Dermis microvascular lymphatic vessel endothelial cell (primary cell): Measurements from ENCODE around the gene TSSC4. TPM values are rescaled to one million over a fixed set of nuclear protein-coding genes. Genes with fewer than 3 reads are reported as not detected.

Experiments
- DNase-seq, 2 donors: peaks; one replicate each; pipeline versions ENCODE4 v3.0.0 to v3.0.0-alpha.2; 2010; ENCODE audit warnings: low read depth in 2 of 2
- total RNA-seq: library from RNA; depleted of rRNA; stranded (reverse); fragments of >200 nt; gene quantifications from 2 replicates; pipeline ENCODE4 v1.2.1, GENCODE V29; 2014

Gene TSSC4
- total RNA-seq, 1 donor from 2014 or later: 43.5 TPM

DNA sequence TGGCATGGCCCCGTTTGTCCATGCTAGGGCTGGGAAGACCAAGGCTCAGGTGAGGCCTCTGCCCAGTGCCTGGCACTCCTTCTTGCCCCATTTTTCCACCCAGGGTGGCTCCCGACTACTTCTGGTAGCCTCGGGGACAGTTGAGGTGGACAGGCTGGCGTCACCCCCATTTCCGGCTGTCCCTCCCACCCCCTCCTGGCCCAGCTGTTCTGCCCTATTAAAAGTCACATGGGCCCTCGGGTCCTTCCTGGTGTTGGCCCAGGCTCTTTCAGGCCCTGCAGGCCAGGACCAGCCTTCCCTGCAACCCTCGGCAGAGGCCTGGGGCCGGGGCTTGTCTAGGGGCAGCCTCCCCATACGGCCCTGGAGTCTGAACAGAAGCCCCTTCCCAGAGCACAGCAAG lies 14.0 kb upstream of the TSSC4 start:
- no peak for DNase-seq

DNA sequence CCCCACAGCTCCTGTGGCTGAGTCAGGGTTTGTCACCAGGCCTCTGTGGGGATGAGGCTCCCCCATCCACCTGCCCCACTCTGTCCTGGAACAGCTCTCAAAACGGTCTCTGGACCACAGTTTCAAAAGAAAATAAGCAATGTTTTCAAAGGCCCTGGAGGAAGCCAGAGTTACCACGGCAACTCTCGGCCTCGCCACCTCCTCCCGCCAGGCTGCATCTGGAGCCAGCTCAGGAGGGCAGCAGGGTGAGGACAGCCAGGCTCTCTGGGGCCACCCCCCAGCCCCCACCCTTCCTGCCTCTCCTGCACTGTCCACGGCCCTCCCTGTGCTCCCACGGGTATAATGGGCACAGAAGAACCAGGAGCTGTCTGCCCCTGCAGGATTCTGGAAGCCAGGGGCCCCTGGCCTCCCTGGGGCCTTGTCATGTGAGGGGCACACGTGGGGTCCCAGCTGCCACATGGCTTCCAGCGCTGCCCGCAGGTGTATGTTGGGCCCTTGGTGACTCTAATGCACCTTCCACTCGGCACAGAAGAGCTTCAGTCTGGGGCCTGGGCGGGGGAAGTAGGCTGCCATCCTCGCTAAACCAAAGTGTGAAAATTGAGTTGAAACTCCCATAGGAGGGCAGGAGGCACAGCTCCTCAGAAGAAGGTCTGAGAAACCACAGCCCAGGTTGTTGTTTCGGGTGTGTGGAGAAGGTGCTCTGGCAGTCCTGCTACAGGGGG lies 13.1 kb upstream of the TSSC4 start:
- peak in 1 of 2 donors; percentile 37 for DNase-seq

DNA sequence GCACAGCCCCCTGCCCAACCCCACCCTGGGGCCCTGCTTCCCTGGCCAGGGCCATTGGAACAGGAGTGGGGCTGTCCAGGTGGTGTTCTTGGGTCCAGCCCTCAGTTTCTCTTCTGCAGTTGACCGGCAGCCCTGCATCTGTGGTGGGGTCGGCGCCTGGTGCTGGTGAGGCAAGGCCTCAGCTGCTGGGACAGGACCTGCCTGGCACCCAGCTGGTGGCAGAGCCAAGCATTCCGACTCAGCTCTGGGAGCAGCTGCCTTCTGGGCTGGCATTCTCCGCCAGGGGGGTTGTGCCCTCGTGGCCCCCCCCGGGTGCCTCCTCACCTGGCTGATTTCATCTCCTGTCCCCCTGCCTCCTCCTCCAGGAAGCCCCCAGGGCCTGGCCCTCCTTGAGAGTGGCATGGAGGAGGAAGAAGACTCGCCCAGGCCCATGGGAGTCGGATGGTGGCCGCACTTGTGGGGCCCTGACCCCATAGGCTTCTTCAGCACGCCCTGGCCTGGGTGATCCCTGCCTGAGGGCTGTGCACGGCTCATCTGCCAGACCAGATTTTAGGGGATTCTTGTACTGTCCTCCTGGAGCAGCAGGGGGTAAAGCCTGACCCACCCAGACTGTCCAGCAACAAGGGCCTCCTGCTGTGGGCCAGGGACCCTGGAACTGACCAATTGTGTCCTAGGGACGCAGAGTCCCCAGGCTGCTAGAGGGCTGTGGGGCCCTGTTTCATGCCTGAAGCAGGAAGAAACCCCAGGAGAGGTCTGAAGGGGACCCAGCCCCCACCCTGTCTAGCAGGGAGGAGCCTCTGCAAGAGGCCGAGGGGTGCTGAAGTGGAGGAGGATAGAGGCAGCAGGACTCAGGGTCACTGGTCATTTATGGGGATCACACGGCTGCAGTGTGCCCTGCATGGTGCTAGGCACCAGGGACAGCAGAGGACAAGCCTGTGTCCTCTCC lies 11.8 kb upstream of the TSSC4 start:
- DNase-seq: no peak

DNA sequence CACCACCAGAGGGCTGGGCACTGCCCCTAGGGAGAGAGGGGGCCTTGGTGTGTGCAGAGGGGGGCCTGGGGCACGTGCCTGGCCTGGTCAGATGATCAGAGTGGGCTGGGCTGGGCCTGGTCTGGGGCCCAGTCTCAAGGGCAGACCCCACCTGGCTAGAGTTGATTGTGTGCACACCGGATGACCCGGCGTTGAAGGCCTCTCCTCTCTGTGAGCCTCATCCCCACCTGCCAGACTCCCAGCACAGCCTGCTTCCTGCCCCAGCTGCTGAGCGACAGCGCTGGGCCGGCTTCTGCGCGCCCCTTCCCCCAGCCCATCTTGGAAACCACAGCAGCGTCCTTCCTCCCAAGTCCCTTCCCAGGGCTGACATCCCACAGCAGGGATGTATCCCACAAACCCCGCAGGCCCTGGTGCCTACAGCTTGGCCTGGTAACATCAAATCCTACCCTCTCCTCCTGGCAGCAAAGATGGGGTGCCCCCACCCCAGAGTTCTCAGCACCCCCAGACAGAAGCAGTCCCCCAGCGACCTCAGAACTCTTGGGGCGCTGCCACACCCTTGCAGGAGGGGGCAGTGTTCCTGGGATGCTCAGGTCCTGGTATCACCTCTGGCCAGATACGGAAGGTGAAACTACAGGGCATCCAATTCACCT lies 11.0 kb upstream of the TSSC4 start:
- no peak for DNase-seq

DNA sequence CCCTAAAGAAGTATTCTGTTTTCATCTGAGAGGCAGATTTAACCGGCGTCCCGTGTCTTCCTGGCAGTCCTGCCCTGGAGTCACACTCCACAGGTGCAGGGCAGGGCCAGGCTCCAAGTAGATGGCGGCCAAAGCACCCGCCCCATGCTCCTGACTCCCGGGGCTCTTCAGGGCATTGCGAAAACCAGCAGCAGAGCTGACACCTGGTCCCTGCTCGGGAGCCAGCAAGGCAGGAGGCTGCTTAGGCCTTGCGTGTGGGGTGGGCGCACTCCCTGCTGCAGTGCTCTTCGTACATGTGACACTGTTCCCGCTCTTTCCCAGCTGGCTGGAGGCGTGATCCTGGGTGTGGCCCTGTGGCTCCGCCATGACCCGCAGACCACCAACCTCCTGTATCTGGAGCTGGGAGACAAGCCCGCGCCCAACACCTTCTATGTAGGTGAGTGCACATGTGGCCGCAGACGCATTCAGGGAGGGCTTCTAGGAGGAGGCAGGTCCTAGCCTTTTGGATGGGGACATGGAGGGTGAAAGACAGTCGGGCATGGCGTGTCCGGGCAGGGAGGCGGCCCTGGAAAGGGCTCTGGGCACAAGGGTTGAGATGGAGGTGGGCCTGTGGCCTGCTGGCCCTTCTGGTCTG lies 10.3 kb upstream of the TSSC4 start:
- DNase-seq: no peak

DNA sequence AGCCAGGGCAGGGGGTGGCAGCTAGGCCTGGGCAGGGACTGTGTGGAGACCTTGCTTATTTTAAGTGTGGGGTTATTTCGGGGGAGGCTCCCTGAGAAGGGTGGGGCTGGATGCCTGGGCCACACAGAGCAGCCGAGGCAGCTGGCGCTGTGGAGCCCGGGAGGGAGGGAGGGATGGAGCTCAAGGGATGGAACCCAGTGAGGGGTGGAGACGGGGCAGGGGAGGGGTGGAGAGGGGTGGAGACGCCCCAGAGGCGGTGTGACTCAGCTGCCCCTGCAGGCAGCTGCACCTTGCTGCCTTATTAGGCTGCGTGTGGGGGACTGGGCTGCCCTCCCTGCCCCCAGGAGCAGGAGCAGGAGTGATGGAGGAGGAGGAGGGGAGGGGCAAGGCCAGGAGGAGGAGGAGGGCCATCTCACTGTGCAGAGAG lies 9.8 kb upstream of the TSSC4 start:
- DNase-seq: no peak

DNA sequence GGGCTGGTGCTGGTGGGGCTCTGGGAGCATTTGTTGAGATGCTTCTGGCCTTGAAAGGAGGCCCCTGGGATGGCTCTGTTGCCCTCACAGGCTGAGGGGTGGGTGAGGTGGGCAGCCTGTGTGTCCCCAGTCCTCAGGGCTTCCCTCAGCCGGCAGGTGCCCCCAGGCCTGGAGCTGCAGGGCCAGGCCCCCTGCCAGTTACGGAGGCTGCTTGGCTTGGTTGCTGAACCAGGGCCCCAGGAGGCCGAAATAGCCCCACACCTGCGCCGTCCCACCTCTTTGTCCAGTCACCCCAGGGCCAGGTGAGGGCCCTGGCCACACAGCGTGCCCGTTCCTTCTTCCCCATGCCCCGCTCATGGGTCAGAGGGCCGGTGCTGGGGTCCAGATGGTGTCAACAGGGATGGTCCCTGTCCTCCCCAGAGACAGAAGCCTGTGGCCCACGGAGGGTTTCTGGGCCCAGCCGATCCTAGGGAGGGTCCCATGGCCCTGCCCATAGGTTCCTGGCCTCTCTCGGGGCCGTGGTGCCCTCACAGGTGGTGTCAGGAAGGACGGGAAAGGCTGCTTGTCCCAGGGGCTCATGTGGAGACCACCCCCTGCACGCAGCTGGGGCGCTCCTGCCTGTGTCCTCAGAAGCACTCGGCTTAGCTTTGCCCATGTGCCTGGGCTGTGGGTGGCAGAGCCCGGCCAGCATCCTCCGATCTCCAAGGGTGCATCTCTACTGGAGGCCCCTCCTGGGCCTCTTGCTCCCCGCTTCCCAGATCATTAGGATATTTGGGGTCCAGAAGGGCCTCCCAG lies 9.2 kb upstream of the TSSC4 start:
- DNase-seq: no peak

DNA sequence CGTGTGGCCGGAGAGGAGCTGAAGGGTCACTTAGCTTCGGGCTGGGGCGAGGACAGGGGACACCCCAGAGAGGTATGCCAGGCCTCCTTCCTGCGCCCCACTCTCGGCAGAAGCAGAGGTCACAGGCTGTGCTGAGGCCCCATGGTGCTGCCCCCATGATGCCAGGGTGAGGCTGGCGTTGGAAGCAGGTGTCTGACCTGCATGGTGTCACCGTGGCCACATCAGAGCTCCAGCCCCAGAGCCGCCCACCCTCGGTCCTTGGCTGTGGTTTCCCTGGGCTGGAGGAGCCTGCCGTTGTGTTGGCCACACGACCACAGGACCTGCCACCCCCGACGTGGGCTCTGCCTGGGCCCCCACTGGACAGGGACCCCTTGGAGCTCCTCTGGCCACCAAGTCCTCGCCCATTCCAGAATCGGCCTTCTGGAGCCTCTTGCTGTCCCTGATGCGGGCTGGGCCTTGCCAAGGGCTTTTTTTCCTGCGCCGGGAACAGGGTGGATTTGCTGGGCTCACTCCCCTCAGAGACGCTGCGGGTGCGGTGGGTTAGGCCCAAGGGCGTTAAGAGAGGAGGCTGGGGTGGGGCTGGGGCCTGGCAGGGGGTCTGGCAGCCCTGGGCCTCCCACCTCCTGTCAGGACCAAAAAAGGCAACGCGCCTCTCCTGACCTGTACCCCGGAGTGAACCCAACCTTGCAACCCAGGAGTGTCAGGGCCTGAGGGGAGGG lies 8.2 kb upstream of the TSSC4 start:
- no peak for DNase-seq

DNA sequence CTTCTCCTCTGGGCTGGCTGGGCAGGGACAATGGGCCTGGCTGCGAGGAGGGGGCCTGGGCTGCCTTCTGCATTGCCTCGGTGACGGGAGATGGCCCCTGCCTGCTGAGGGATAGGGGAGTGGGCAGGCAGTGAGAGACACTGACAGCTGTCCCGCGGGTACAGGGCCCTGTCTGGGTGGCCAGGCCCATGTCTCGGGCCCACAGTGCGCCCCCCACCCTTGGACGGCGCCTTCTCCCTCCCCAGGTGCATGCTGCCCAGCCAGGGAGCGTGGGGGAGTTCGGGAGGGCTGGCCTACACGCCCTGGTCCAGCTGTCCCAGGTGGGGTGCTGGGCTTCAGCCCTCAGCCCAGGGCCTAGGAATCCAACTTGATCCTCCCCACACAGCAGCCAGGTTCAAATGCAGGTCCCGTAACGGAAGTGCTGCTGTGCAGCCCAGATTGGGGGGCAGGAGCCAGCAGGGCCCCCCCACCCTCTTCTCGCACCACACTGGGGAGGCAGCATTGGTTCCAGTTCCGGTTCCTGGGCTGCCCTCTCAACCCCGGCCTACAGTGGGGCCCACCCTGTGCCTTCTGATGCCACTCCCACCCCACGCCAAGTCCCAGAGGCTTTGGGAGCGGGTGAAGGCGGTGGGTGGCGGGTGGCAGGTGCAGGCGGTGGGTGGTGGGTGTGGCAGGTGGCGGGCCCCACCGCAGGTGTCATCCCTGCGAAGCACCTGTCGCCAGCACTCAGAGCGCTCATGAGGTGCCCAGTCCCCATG lies 7.3 kb upstream of the TSSC4 start:
- no peak for DNase-seq

DNA sequence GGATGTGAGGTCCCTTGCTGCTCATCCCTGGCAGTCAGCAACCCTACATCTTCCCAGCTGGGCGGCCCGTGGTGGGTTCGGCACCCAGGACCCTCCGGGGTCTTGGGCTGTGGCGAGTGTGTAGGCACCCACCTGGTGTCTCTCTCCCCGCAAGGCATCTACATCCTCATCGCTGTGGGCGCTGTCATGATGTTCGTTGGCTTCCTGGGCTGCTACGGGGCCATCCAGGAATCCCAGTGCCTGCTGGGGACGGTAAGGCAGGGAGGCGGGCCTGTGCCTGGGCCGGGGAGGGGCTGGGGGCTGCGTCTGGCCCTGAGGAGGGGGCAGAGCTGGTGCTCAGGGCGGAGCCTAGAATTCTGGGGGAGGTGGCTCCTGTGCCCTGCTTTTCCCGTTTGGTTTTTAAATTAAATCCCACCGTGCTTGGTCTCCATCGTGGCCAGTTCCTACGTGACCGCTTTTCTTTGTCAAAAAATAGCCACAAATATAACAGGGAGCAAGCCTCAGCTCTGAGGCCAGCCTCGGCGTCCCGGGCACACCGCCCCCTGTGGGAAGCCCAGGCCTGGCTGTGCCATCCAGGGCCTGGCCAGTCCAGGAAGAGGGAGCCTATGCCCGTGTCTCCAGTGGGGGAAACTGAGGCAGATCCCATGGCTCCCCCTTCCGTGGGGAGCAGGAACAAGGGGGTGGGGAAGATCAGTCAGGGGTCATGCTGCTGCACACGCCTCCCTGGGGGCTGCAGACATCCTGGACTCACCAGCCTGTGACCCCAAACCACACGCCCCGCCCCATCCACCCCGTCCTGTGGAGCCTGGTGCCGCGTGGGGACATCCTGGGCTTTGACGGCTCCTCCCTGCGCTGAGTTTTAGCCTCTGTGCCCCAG lies 6.4 kb upstream of the TSSC4 start:
- no peak for DNase-seq

DNA sequence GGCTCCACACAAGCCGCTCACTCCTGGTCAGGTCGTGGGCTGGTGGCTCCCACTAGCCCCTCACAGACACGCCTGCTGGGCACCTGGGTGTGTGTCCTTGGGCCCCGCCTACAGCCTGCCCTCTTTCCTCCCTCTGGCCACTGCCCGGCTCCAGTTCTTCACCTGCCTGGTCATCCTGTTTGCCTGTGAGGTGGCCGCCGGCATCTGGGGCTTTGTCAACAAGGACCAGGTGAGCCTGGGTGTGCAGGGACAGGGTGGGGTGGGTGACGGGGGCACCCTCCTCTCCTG lies 5.8 kb upstream of the TSSC4 start:
- no peak for DNase-seq

DNA sequence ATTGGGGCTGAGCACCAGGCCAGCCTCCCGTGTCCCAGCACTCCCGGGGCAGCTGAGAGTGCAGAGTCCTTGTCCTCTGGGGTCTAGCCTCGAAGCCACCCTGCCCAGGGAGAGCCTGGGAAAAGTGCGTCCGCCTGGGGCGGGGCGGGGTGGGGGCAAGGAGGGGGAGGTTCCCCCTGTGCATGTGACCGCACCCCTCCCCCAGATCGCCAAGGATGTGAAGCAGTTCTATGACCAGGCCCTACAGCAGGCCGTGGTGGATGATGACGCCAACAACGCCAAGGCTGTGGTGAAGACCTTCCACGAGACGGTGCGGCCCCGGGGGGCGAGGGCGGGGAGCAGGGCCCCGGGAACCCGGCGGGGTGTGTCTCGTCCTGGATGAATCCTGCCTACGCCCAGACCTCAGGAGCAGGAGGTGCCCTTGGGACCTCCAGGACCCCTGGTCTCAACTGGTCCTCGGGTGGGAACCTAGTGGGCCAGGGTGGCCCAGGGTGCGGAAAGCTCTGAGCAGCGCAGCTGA lies 5.3 kb upstream of the TSSC4 start:
- DNase-seq: no peak

DNA sequence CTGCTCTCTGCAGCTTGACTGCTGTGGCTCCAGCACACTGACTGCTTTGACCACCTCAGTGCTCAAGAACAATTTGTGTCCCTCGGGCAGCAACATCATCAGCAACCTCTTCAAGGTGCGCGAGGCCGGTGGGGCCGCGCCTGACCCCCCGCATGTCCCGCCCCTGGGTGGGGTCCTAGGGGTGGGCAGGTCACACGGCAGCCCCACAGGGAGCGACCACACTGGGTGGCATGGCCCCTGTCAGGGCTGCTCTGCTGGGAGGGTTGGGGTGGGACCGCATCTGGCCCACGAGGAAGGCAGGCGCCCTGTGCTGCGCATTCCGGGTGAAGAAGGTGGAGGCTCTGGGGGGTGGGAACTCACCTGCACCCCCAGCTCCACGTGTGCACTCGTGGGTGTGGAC lies 4.7 kb upstream of the TSSC4 start:
- no peak for DNase-seq

DNA sequence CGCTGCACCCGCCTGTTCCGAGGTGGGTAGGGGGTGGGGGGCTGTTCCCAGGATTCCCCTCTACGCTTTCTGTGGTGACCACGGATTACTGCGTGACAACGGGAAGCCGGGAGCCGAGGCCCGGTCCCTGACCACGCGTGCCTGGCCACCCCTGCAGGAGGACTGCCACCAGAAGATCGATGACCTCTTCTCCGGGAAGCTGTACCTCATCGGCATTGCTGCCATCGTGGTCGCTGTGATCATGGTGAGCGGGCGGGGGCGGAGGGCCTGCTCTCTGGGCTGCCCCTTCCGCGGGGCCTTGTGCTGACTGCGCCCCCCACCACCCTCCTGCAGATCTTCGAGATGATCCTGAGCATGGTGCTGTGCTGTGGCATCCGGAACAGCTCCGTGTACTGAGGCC lies 4.1 kb upstream of the TSSC4 start:
- no peak for DNase-seq

DNA sequence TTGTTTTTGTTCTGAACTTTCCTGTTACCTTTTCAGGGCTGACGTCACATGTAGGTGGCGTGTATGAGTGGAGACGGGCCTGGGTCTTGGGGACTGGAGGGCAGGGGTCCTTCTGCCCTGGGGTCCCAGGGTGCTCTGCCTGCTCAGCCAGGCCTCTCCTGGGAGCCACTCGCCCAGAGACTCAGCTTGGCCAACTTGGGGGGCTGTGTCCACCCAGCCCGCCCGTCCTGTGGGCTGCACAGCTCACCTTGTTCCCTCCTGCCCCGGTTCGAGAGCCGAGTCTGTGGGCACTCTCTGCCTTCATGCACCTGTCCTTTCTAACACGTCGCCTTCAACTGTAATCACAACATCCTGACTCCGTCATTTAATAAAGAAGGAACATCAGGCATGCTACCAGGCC lies 3.5 kb upstream of the TSSC4 start:
- no peak for DNase-seq

DNA sequence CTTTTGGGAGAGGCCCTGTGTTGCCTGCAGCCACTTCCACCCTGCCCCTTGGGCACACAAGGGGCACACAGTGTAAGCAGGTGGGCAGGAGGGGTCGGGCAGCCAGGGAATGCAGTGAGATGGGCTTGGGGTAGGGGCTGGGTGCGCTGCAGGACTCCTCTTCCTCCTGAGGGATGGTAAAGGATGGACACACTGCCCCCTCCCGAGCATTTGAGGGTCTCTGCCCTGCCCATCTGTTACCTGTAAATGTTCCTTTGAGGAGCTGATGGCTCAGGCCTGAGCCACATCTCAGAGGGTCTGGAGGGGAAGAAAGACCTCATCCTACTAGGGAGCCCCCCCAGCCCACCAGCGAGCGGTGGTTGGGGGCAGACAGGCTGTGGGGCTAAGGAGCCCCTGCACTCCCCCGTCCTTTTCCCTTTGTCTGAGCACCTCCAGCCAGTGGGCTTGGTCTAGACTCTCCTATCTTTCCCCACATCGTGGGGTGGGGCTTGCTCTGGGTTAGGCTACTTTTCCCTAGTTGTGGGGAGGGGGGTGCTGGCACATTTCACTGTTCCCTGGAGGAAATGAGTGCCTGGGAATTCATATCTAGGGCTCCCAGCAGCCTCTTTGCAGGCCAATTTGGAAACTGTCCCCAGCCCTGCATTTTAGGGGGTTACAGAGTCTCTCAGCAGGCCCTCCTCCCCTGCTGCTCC lies 1.7 kb upstream of the TSSC4 start:
- no peak for DNase-seq

DNA sequence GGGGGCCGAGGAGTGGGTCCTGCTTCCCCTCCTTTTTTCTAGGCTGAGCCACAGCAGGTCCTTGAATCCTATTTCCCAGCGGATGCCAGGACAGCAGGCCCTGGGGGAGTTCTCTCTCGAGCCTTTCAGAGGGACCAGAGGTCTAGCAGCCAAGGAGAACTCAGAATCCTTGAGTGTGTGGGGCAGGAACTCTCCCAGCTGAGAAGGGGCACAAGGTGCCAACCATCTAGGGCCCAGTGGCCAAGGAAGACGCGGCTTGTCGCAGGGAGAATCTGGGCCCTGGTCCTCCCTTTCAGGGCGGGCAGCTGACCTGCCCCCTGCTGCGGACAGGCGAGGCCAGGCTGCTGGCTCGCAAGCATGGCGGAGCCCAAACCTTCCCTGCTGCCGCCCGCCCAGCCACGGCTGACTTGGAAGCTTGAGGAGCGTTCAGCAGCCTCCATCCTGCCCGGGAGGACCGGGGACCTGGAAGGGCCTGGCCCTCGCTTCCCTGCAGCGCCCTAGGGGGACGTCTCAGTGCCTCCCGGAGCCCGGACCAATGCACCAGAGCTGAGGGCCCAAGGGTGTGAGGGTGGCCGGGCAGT lies 972 bp upstream of the TSSC4 start:
- no peak for DNase-seq
